Measurements from ENCODE around the gene PCDH9.

- TF ChIP-seq POLR2AphosphoS5 (IDR thresholded peaks at IDR 0.05) (no peak), CTCF (IDR thresholded peaks at IDR 0.05) (no peak), EP300 (IDR thresholded peaks at IDR 0.05) (no peak), POLR2A (IDR thresholded peaks at IDR 0.05) (no peak)
These were observed 90.6 kb downstream of the PCDH9 start for GRCh38 chr13:67139551-67139950.
